Cardiac muscle cell (in vitro differentiated cells and primary cell): ENCODE measurements around the gene STEAP4. TPM values are rescaled to one million over a fixed set of nuclear protein-coding genes. Genes with fewer than 3 reads are reported as not detected.

Experiments
- DNase-seq, 2 donors: peaks; one replicate each; pipeline versions ENCODE4 v3.0.0 to v3.0.0-alpha.2; 2010 to 2017; ENCODE audit warnings: low read depth in 1 of 2, low spot score in 1 of 2
- H3K27ac ChIP-seq: fragments of 200-600 bp; sonication (generic); 2 replicates; pipeline ENCODE4 v1.5.1; 2016
- H3K27me3 ChIP-seq: fragments of 200-600 bp; sonication (generic); 2 replicates; pipeline ENCODE4 v1.6.0; 2016; ENCODE audit warnings: control low read depth
- H3K36me3 ChIP-seq: fragments of 200-600 bp; sonication (generic); 2 replicates; pipeline ENCODE4 v1.5.1; 2016; ENCODE audit warnings: control low read depth
- H3K4me1 ChIP-seq: fragments of 200-600 bp; sonication (generic); 2 replicates; pipeline ENCODE4 v1.8.1; 2017; ENCODE audit warnings: low read depth, mild to moderate bottlenecking, mixed run types
- H3K4me3 ChIP-seq: fragments of 200-600 bp; sonication (generic); 2 replicates; pipeline ENCODE4 v1.5.1; 2016; ENCODE audit warnings: mild to moderate bottlenecking
- H3K9me3 ChIP-seq: fragments of 200-600 bp; sonication (generic); 2 replicates; pipeline ENCODE4 v1.5.1; 2017; ENCODE audit warnings: low read depth, mild to moderate bottlenecking, control low read depth
- polyA plus RNA-seq: library from polyadenylated mRNA; unstranded; fragments of >200 nt; fragmentation: Nextera tagmentation; extraction: Ambion mirVana; gene quantifications from 2 replicates; pipeline ENCODE4 v1.2.1, GENCODE V29; 2016
- total RNA-seq: library from RNA; depleted of rRNA; stranded (reverse); fragments of >200 nt; gene quantifications from 2 replicates; pipeline ENCODE4 v1.2.3, GENCODE V29; 2016
- TF ChIP-seq, protein P1 (sequence below): IDR thresholded peaks from 2 replicates; pipeline ENCODE4 v1.5.1; 2012; ENCODE audit warnings: low read depth, mild to moderate bottlenecking, low read length

Gene STEAP4
- total and polyA plus RNA-seq, 2 experiments from 2014 or later, result not detected

DNA sequence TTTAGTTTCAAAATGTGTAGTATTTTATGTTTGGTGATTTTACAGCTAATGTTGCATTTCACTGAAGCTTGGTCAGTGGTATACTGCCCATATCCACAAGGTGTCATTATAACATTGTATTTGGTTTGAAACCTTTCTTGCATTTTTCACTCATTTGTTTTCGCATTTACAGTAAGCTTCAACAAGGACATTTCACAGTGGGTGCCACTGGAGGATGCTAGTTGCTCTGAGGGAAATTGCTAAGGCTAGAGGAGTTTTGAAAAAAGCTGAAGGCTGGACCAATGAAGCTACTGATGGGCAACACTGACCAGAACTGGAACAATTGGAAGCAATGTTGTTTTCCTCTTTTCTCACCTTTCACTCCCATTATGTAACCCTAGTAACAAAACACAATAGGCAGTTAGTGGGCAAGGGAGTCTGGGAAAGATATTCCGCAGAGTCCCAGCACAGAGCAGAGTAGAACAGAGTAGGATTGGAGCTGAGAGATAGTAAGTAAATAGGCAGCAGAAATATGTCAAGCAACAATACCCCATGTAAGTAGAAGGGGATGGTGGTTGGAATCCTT, 63.3 kb downstream of the STEAP4 start:
- H3K27me3 ChIP-seq, result no peaks in the 10 kb centered on the region
- H3K4me3 ChIP-seq, result no peak overlapping the region
- peak; percentile 54 to 81 for DNase-seq
- no peaks in the 10 kb centered on the region for H3K9me3 ChIP-seq
- no peaks in the 10 kb centered on the region for H3K4me1 ChIP-seq
- H3K36me3 ChIP-seq, result no peaks in the 10 kb centered on the region
- TF ChIP-seq, protein P1, sequence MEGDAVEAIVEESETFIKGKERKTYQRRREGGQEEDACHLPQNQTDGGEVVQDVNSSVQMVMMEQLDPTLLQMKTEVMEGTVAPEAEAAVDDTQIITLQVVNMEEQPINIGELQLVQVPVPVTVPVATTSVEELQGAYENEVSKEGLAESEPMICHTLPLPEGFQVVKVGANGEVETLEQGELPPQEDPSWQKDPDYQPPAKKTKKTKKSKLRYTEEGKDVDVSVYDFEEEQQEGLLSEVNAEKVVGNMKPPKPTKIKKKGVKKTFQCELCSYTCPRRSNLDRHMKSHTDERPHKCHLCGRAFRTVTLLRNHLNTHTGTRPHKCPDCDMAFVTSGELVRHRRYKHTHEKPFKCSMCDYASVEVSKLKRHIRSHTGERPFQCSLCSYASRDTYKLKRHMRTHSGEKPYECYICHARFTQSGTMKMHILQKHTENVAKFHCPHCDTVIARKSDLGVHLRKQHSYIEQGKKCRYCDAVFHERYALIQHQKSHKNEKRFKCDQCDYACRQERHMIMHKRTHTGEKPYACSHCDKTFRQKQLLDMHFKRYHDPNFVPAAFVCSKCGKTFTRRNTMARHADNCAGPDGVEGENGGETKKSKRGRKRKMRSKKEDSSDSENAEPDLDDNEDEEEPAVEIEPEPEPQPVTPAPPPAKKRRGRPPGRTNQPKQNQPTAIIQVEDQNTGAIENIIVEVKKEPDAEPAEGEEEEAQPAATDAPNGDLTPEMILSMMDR, result peak; percentile 86
- no peak overlapping the region for H3K27ac ChIP-seq

DNA sequence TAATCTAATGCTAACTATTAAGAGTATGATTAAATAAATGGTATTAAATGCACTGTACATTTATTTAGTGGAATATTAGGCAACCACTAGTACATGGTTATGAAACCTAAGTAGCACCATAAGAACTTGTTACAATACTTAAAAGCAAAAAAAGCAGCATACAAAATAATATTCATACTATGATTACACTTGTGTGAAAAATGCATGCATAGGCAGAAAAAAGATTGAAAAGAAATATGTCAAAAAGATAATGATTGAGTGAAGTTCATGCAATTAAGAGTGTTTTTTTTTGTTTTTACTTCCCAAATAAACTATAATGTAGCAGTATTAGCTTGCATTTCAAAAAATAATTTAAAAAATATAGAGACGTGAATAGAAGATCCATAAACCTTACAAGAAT, 66.8 kb downstream of the STEAP4 start:
- Histone ChIP-seq H3K9me3 (no peaks in the 10 kb centered on the region), H3K4me1 (no peaks in the 10 kb centered on the region), H3K36me3 (no peaks in the 10 kb centered on the region), H3K4me3 (no peak overlapping the region), H3K27ac (no peak overlapping the region), H3K27me3 (no peaks in the 10 kb centered on the region)
- TF ChIP-seq, protein P1, result no peak
- DNase-seq, result no peak

DNA sequence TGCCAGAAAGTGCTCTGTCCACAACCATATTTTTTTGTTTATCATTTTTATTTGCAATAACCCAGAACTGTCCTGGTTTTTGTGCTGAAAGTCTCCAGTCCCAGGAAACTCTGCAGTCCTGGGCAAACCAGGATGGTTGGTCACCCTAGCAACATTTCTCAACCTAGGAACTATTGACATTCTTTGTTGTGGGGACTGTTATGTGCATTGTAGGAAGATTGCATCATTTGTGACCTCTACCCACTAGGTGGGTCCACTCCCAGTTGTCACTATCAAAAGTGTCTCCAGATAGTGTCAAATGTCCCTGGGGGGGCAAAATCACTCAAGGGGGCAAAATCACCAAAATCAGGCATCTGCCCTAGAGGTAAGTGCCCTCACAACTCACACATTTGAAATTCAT, 72.9 kb downstream of the STEAP4 start:
- Histone ChIP-seq H3K4me3 (no peak overlapping the region), H3K36me3 (no peaks in the 10 kb centered on the region), H3K27ac (no peak overlapping the region), H3K4me1 (no peaks in the 10 kb centered on the region), H3K27me3 (no peaks in the 10 kb centered on the region), H3K9me3 (no peaks in the 10 kb centered on the region)
- TF ChIP-seq, protein P1, result no peak
- DNase-seq, result no peak

DNA sequence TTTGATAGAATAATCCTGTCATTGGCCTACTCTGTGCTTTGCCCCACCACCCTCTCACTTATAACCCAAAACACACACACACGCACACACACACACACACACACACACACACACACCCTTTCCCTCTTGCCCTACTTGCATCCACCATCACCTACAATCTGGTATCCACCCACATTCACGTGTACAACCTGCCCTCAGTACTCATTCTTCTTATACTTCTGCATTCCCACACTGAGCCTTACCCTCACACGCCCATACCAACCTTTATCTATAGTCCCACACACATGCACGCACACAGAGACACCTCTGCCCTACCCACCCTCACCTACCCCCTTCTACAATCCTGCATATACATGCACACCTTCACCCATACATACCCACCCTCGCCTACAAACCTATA, 76.0 kb downstream of the STEAP4 start:
- no peaks in the 10 kb centered on the region for H3K27me3 ChIP-seq
- TF ChIP-seq, protein P1, result no peak

DNA sequence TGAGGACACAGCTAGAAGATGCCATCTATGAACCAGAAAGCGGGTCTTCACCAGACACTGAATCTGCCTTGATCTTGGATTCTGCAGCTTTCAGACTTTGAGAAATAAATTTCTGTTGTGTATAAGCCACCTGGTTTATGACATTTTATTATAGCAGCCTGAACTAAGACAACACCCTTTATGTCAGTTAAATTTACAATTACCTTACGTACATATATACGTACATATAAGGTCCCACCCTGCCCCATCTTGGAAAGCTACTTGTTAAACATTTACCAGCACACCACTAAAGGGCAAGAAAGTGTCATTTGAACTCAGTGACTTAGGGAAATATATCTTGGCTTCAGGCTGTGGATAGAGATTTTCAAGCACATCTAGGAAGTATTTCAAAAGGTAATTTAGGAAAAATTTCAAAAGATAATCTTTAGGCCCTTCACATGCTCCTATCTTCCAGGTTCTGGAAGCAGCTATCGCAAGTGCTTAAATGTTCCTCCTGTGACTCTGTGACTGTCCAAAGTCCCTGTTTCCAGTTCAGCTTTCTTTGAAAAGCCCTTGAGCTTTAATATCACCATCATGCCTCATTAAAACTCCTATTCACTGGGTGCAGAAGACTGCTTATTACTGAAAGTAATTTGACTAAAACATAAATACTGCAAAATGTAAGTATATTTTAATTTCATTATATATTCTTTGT, 77.2 kb downstream of the STEAP4 start:
- no peak for DNase-seq
- Histone ChIP-seq H3K4me3 (no peak overlapping the region), H3K27me3 (no peaks in the 10 kb centered on the region), H3K9me3 (no peaks in the 10 kb centered on the region), H3K4me1 (no peaks in the 10 kb centered on the region), H3K27ac (no peak overlapping the region), H3K36me3 (no peaks in the 10 kb centered on the region)
- TF ChIP-seq, protein P1, result no peak

More for the DNA sequence above, 76.0 kb downstream of the STEAP4 start:
- no peak overlapping the region for H3K27ac ChIP-seq
- H3K9me3 ChIP-seq, result no peaks in the 10 kb centered on the region
- H3K4me3 ChIP-seq, result no peak overlapping the region
- no peaks in the 10 kb centered on the region for H3K4me1 ChIP-seq
- no peak for DNase-seq
- no peaks in the 10 kb centered on the region for H3K36me3 ChIP-seq
